K562 (cell line): ENCODE measurements around the gene TREM2. TPM values are rescaled to one million over a fixed set of nuclear protein-coding genes. Genes with fewer than 3 reads are reported as not detected.

ENCODE experiments used
- ATAC-seq: fragments of 200-7000 bp; cut with Tn5 transposase; 3 replicates; pipeline ENCODE4 v1.9.1; 2020; ENCODE audit warnings: moderate library complexity
- BruUV-seq: library from RNA; stranded (reverse); fragments of 400-500 nt; replicated peaks from 2 replicates; lab custom pipeline; 2021; lab: Mats Ljungman, UMichigan
- CTCF ChIA-PET: fragments of 300-600 bp; formaldehyde crosslinking; extraction: SDS; loops from one replicate; lab custom pipeline; 2021; ENCODE audit warnings: low intra/inter-chr PET ratio; lab: Yijun Ruan, JAX
- POLR2A ChIA-PET: fragments of 300-600, 350-650 bp; sonication (Branson Sonifier 250); formaldehyde crosslinking; extraction: SDS; loops from one replicate; lab custom pipeline; 2021; ENCODE audit warnings: antibody characterized with exemption, inconsistent platforms; lab: Yijun Ruan, JAX
- DNase-seq, 4 experiments: peaks; one replicate each; pipeline versions ENCODE4 v3.0.0 to v3.0.0-alpha.2; 2011 to 2018; ENCODE audit warnings: low spot score in 3 of 4, mixed read lengths in 3 of 4; ENCODE audit errors: extremely low read depth in 1 of 4
- FAIRE-seq: peaks from 2 replicates; lab custom pipeline; 2011; peaks lifted over from hg19 to GRCh38; lab: Jason Lieb, UNC
- H2AFZ ChIP-seq: 2 replicates; pipeline ENCODE4 v1.6.0; 2011; ENCODE audit warnings: low read depth, low read length, control low read depth, inconsistent platforms
- H3K27ac ChIP-seq: fragments of 200-600 bp; 3 replicates; pipeline ENCODE4 v1.8.0; 2011; ENCODE audit warnings: low read depth, mild to moderate bottlenecking, control low read depth, inconsistent platforms, low read length, moderate library complexity, mixed read lengths; ENCODE audit errors: extremely low read depth
- H3K27me3 ChIP-seq, 2 experiments: fragments of 300-600 bp in 1 of 2; 2 replicates in 1 of 2; 3 replicates in 1 of 2; pipeline versions ENCODE4 v1.6.0 to v1.8.0; 2011; ENCODE audit warnings: inconsistent platforms in 2 of 2, low read length in 2 of 2, mild to moderate bottlenecking in 1 of 2, mixed read lengths in 1 of 2, moderate library complexity in 1 of 2; ENCODE audit not compliant: control insufficient read depth in 2 of 2, insufficient read depth in 2 of 2
- H3K36me3 ChIP-seq: fragments of 300-600 bp; 3 replicates; pipeline ENCODE4 v1.8.0; 2011; ENCODE audit warnings: mild to moderate bottlenecking, low read length, inconsistent platforms; ENCODE audit not compliant: control insufficient read depth, insufficient read depth
- H3K4me1 ChIP-seq, 2 experiments: fragments of 200-600 bp in 1 of 2; replicated peaks in 1 of 2; 2 replicates in 1 of 2; 3 replicates in 1 of 2; pipeline versions ENCODE4 v1.5.1 to v1.8.0; 2011; ENCODE audit warnings: inconsistent platforms in 2 of 2, low read length in 2 of 2, mild to moderate bottlenecking in 1 of 2, mixed read lengths in 1 of 2, moderate library complexity in 1 of 2; ENCODE audit not compliant: control insufficient read depth in 2 of 2, insufficient read depth in 2 of 2
- H3K4me2 ChIP-seq: 2 replicates; pipeline ENCODE4 v1.6.1; 2011; ENCODE audit warnings: low read length, control low read depth, inconsistent platforms, mixed read lengths; ENCODE audit not compliant: insufficient read depth
- H3K4me3 ChIP-seq: fragments of 200-600 bp; sonication (generic), shearing (Covaris generic); 2 replicates; pipeline ENCODE4 v1.5.1; 2016; ENCODE audit warnings: control low read depth, inconsistent platforms
- H3K79me2 ChIP-seq: fragments of 200-600 bp; 3 replicates; pipeline ENCODE4 v1.8.0; 2011; ENCODE audit warnings: low read length, inconsistent platforms; ENCODE audit not compliant: control insufficient read depth, insufficient read depth
- H3K9ac ChIP-seq, 2 experiments: 2 replicates each; pipeline versions ENCODE4 v1.6.0 to v1.6.1; 2011; ENCODE audit warnings: low read depth in 2 of 2, low read length in 2 of 2, control low read depth in 1 of 2, inconsistent platforms in 1 of 2, mild to moderate bottlenecking in 1 of 2, mixed read lengths in 1 of 2; ENCODE audit not compliant: insufficient read depth in 1 of 2
- H3K9me1 ChIP-seq: one replicate; pipeline ENCODE4 v1.6.0; 2011; ENCODE audit warnings: inconsistent platforms, mild to moderate bottlenecking, low read length, moderate library complexity; ENCODE audit not compliant: control insufficient read depth, insufficient read depth
- H3K9me3 ChIP-seq: replicated peaks from 2 replicates; pipeline ENCODE4 v1.5.1; 2011; ENCODE audit warnings: low read depth, low read length, inconsistent platforms; ENCODE audit not compliant: control insufficient read depth, insufficient read depth
- H4K20me1 ChIP-seq: replicated peaks from 2 replicates; pipeline ENCODE4 v1.6.1; 2011; ENCODE audit warnings: low read length, inconsistent platforms, mixed read lengths; ENCODE audit not compliant: control insufficient read depth, insufficient read depth
- CTBP1 ChIP-seq: fragments of 450-650 bp; IDR thresholded peaks from 2 replicates; pipeline ENCODE4 v1.6.1; 2016; ENCODE audit warnings: borderline replicate concordance
- DPF2 ChIP-seq: fragments of 450-650 bp; IDR thresholded peaks from 2 replicates; pipeline ENCODE4 v1.6.1; 2016
- ETV5 ChIP-seq: sonication (generic); formaldehyde crosslinking; IDR thresholded peaks from 2 replicates; pipeline ENCODE4 v1.4.0; 2020; ENCODE audit warnings: low read depth, mild to moderate bottlenecking, missing genetic modification reagents
- HMGN3 ChIP-seq: IDR thresholded peaks from 2 replicates; pipeline ENCODE4 v1.6.1; 2011; ENCODE audit warnings: borderline replicate concordance, low read depth, mild to moderate bottlenecking, mixed read lengths, low read length; ENCODE audit not compliant: insufficient read length; ENCODE audit errors: extremely low read depth
- MAZ ChIP-seq, 2 experiments: fragments of 450-650 bp in 1 of 2; sonication (generic) in 1 of 2; formaldehyde crosslinking; IDR thresholded peaks in 1 of 2; conservative IDR thresholded peaks in 1 of 2; 2 replicates each; pipeline versions ENCODE4 v1.4.0 to v1.5.0; 2020; ENCODE audit warnings: mild to moderate bottlenecking in 1 of 2, missing genetic modification reagents in 1 of 2
- MTA3 ChIP-seq: fragments of 450-650 bp; formaldehyde crosslinking; IDR thresholded peaks from 2 replicates; pipeline ENCODE4 v1.6.1; 2017; ENCODE audit warnings: mild to moderate bottlenecking, borderline replicate concordance
- NCOA4 ChIP-seq: fragments of 450-650 bp; IDR thresholded peaks from 2 replicates; pipeline ENCODE4 v1.6.1; 2018; ENCODE audit warnings: mild to moderate bottlenecking; ENCODE audit not compliant: partially characterized antibody
- PBX2 ChIP-seq, 2 experiments: IDR thresholded peaks in 1 of 2; conservative IDR thresholded peaks in 1 of 2; 2 replicates each; pipeline ENCODE4 v1.6.1; 2016; ENCODE audit warnings: low read depth in 2 of 2, mild to moderate bottlenecking in 1 of 2, missing compliant biosample characterization in 1 of 2, missing genetic modification characterization in 1 of 2, moderate library complexity in 1 of 2
- POLR2G ChIP-seq: fragments of 200-400 bp; formaldehyde crosslinking; IDR thresholded peaks from 2 replicates; pipeline ENCODE4 v1.6.1; 2017; ENCODE audit warnings: low read depth, mild to moderate bottlenecking, antibody characterized with exemption, low read length, moderate library complexity
- SPI1 ChIP-seq: IDR thresholded peaks from 2 replicates; pipeline ENCODE4 v1.6.1; 2011; ENCODE audit warnings: low read depth, low read length, control low read depth, borderline replicate concordance
- USF2 ChIP-seq: sonication (generic); formaldehyde crosslinking; IDR thresholded peaks from 2 replicates; pipeline ENCODE4 v1.5.0; 2020; ENCODE audit warnings: missing genetic modification reagents
- YY1 ChIP-seq, 3 experiments: IDR thresholded peaks; 2 replicates each; pipeline ENCODE4 v1.6.1; 2011; ENCODE audit warnings: low read length in 2 of 3, mild to moderate bottlenecking in 2 of 3, moderate library complexity in 2 of 3, borderline replicate concordance in 1 of 3, control low read depth in 1 of 3, low read depth in 1 of 3; ENCODE audit not compliant: insufficient read depth in 3 of 3, insufficient replicate concordance in 2 of 3, control insufficient read depth in 1 of 3, insufficient read length in 1 of 3; ENCODE audit errors: extremely low read depth in 1 of 3
- ZC3H8 ChIP-seq: fragments of 450-650 bp; IDR thresholded peaks from 2 replicates; pipeline ENCODE4 v1.6.1; 2017
- ZNF175 ChIP-seq: fragments of 200-800 bp; sonication (Bioruptor generic); IDR thresholded peaks from 2 replicates; pipeline ENCODE4 v1.6.1; 2016; ENCODE audit warnings: low read depth, mild to moderate bottlenecking, missing genetic modification characterization, missing compliant biosample characterization
- ZNF24 ChIP-seq: fragments of 450-650 bp; IDR thresholded peaks from 2 replicates; pipeline ENCODE4 v1.6.1; 2016
- ZNF668 ChIP-seq: fragments of 250-450 bp; sonication (Bioruptor Pico); IDR thresholded peaks from 2 replicates; pipeline ENCODE4 v1.8.0; 2022; ENCODE audit warnings: mild to moderate bottlenecking, inconsistent platforms
- WGBS: fragments of 100-300 bp; shearing (Covaris generic); methylation state at CpG from one replicate; pipeline ENCODE4 v1.1.6; 2016; ENCODE audit warnings: low coverage, mixed read lengths; ENCODE audit not compliant: insufficient coverage; ENCODE audit errors: missing lambda C conversion rate; 5-methylcytosine and 5-hydroxymethylcytosine counted together
- in situ Hi-C: fragments of 300-500 bp; cut with MboI; formaldehyde crosslinking; loops from 4 replicates; pipeline ENCODE4 v1.15.0; 2018; ENCODE audit warnings: inconsistent platforms, mixed read lengths
- intact Hi-C: fragments of 100-400 bp; cut with micrococcal nuclease; formaldehyde crosslinking; loops from 2 replicates; pipeline ENCODE4 v1.14.2; 2022
- polyA plus RNA-seq, 8 experiments: library from polyadenylated mRNA; depleted of rRNA in 4 of 8; stranded (reverse) in 5 of 8; unstranded in 3 of 8; fragments of >200 nt; fragmentation: Nextera tagmentation in 2 of 8; fragmentation: Illumina TruSeq in 1 of 8; extraction: Ambion mirVana in 2 of 8; extraction: Trizol in 1 of 8; gene quantifications; 2 replicates each; pipeline versions ENCODE4 v1.2.1 to v1.2.3, GENCODE V29; 2011 to 2014; ENCODE audit warnings: inconsistent platforms in 1 of 8, missing spikeins in 1 of 8
- total RNA-seq, 7 experiments: library from RNA; depleted of rRNA in 6 of 7; stranded (reverse); fragments of >200 nt in 6 of 7; fragmentation: Illumina TruSeq in 2 of 7; extraction: Trizol in 2 of 7; gene quantifications; 2 replicates each; pipeline versions ENCODE4 v1.2.1 to v1.2.3, GENCODE V29; 2011 to 2021; ENCODE audit warnings: low replicate concordance in 1 of 7

Gene TREM2
- total and polyA plus RNA-seq, 9 of the 15 experiments (the other 6 are each of a cell fraction or from before 2014, with no cell fraction given) = not detected

GRCh38 chr6:41200901-41201763, 38.2 kb upstream of the TREM2 start, which contains the start of gene TREML2:
TSS of gene TREML2 (minus strand) at chr6:41201149. CDS start at chr6:41201008, 141 bp downstream.
- no TSS peak for BruUV-seq
- Histone ChIP-seq H3K27ac (peak within 1 kb of the TSS; percentile 63), H3K9me1 (no peaks in the 10 kb centered on the region), H3K27me3 (no peaks in the 10 kb centered on the region; a peak in 1 of 5 replicates), H3K4me1 (peaks cover 21 to 38% of the 10 kb centered on the region in 2 experiments), H2AFZ (peak within 1 kb of the TSS; percentile 78), H3K9me3 (no peaks in the 10 kb centered on the region), H3K9ac (peak within 1 kb of the TSS; percentile 53 to 88), H4K20me1 (no peaks in the 10 kb centered on the region), H3K4me3 (peak within 1 kb of the TSS; percentile 5; the same call in 1 of the 2 replicates), H3K79me2 (no peaks in the 10 kb centered on the region), H3K4me2 (peak within 1 kb of the TSS; percentile 69), H3K36me3 (no peaks in the 10 kb centered on the region)
- ATAC-seq (peak; percentile 80), FAIRE-seq (peak; percentile 75), DNase-seq (peak; percentile 67 to 80 (median 67))
- POLR2A ChIA-PET = interaction anchor here (0.6 to 2.4 kb wide), 10 partner anchors 9 to 477 kb away, joined by 3 to 10 read pairs (median 3); no protein-coding TSS in a partner anchor
- WGBS = 8% methylated on average over 9 of the region's 12 CpGs
- intact Hi-C loops (no loop called here), in situ Hi-C loops (no loop called here)
- CTCF ChIA-PET = interaction anchor here (0.5 kb wide), 1 partner anchor 143 kb away, joined by 3 read pairs; no protein-coding TSS in a partner anchor
- TF ChIP-seq SPI1 (peak; percentile 75), YY1 (IDR thresholded peaks at IDR 0.05; ENCODE audit: borderline replicate concordance in 1 of 3, control insufficient read depth in 1 of 3, extremely low read depth in 1 of 3, insufficient read depth in 3 of 3, insufficient read length in 1 of 3, insufficient replicate concordance in 2 of 3, low read depth in 1 of 3, low read length in 2 of 3) (peak in 1 of 3 experiments; percentile 11), PBX2 (CRISPR knock-in tag; IDR thresholded peaks at IDR 0.05; ENCODE audit: low read depth) (no peak), PBX2 (tag; conservative IDR thresholded peaks at IDR 0.05; ENCODE audit: low read depth) (no peak), ZNF668 (CRISPR knock-in tag) (0 out of 2 replicates have a peak, but pooled peaks have one; percentile 29), DPF2 (peak; percentile 42; the same call in 1 of the 2 replicates), HMGN3 (peak; percentile 43), CTBP1 (peak; percentile 30; the same call in 1 of the 2 replicates), MAZ (CRISPR knock-in tag; conservative IDR thresholded peaks at IDR 0.05 in 1 of 2, IDR thresholded peaks at IDR 0.05 in 1 of 2) (peak in 1 of 2 experiments; percentile 60; a peak in 2 of 4 replicates), NCOA4 (peak; percentile 9), USF2 (no peak), POLR2G (peak; percentile 75), ETV5 (CRISPR knock-in tag) (no peak), ZC3H8 (0 out of 2 replicates have a peak, but pooled peaks have one; percentile 19), ZNF24 (peak; percentile 50; the same call in 1 of the 2 replicates), ZNF175 (CRISPR knock-in tag) (0 out of 2 replicates have a peak, but pooled peaks have one; percentile 22), MTA3 (no peak)
